GM12878 (cell line): Measurements from ENCODE around the gene PADI4. TPM values are rescaled to one million over a fixed set of nuclear protein-coding genes. Genes with fewer than 3 reads are reported as not detected.

Experiments
- ATAC-seq: fragments of 200-7000 bp; cut with Tn5 transposase; 3 replicates; pipeline ENCODE4 v1.9.1; 2020; ENCODE audit warnings: mild to moderate bottlenecking, moderate library complexity
- BruUV-seq: library from RNA; stranded (reverse); fragments of 400-500 nt; replicated peaks from 2 replicates; lab custom pipeline; 2021; lab: Mats Ljungman, UMichigan
- CTCF ChIA-PET: fragments of 300-600 bp; sonication (Branson Sonifier 250); formaldehyde crosslinking; extraction: SDS; loops from one replicate; lab custom pipeline; 2021; ENCODE audit warnings: inconsistent platforms; lab: Yijun Ruan, JAX
- POLR2A ChIA-PET: fragments of 350-600 bp; formaldehyde crosslinking; extraction: SDS; loops from one replicate; lab custom pipeline; 2021; ENCODE audit warnings: inconsistent platforms; lab: Charles Lee
- RAD21 ChIA-PET: fragments of 300-600 bp; sonication (Branson Sonifier 250); formaldehyde crosslinking; loops from one replicate; lab custom pipeline; 2023; ENCODE audit warnings: antibody characterized with exemption; ENCODE audit not compliant: unreplicated experiment; lab: Charles Lee
- SMC1A ChIA-PET: fragments of 300-600 bp; sonication (Branson Sonifier 250); formaldehyde crosslinking; loops from one replicate; lab custom pipeline; 2023; ENCODE audit not compliant: unreplicated experiment, uncharacterized antibody; lab: Charles Lee
- DNase-seq: peaks from one replicate; pipeline ENCODE4 v3.0.0-alpha.2; 2011; ENCODE audit warnings: low read depth, low spot score
- FAIRE-seq: peaks from 3 replicates; lab custom pipeline; 2011; peaks lifted over from hg19 to GRCh38; lab: Jason Lieb, UNC
- H2AFZ ChIP-seq: 2 replicates; pipeline ENCODE4 v1.6.0; 2011; ENCODE audit warnings: low read depth, low read length, control low read depth; ENCODE audit not compliant: control insufficient read depth
- H3K27ac ChIP-seq: 2 replicates; pipeline ENCODE4 v1.5.1; 2011; ENCODE audit warnings: control low read depth; ENCODE audit not compliant: control insufficient read depth, insufficient read depth
- H3K27me3 ChIP-seq, 2 experiments: replicated peaks in 1 of 2; 2 replicates each; pipeline versions ENCODE4 v1.6.0 to v1.6.1; 2011; ENCODE audit warnings: low read length in 1 of 2; ENCODE audit not compliant: control insufficient read depth in 2 of 2, insufficient read depth in 2 of 2
- H3K36me3 ChIP-seq, 2 experiments: 2 replicates each; pipeline ENCODE4 v1.5.1; 2011; ENCODE audit warnings: low read length in 1 of 2; ENCODE audit not compliant: control insufficient read depth in 2 of 2, insufficient read depth in 2 of 2
- H3K4me1 ChIP-seq: 2 replicates; pipeline ENCODE4 v1.6.1; 2011; ENCODE audit warnings: mild to moderate bottlenecking, low read length, moderate library complexity, mixed read lengths; ENCODE audit not compliant: control insufficient read depth, insufficient read depth
- H3K4me2 ChIP-seq: 2 replicates; pipeline ENCODE4 v1.6.0; 2011; ENCODE audit warnings: control low read depth; ENCODE audit not compliant: control insufficient read depth, insufficient read depth
- H3K4me3 ChIP-seq: fragments of 200-600 bp; sonication (generic); 2 replicates; pipeline ENCODE4 v1.5.1; 2016
- H3K79me2 ChIP-seq: 2 replicates; pipeline ENCODE4 v1.6.0; 2011; ENCODE audit warnings: low read length; ENCODE audit not compliant: control insufficient read depth, insufficient read depth
- H3K9ac ChIP-seq: 2 replicates; pipeline ENCODE4 v1.8.0; 2011; ENCODE audit warnings: low read length, control low read depth, mixed read lengths; ENCODE audit not compliant: control insufficient read depth, insufficient read depth
- H3K9me3 ChIP-seq: replicated peaks from 3 replicates; pipeline ENCODE4 v1.5.1; 2011; ENCODE audit warnings: mild to moderate bottlenecking, low read length; ENCODE audit not compliant: control insufficient read depth, insufficient read depth
- H4K20me1 ChIP-seq: 2 replicates; pipeline ENCODE4 v1.6.0; 2011; ENCODE audit not compliant: control insufficient read depth, insufficient read depth
- CBX5 ChIP-seq: sonication (generic); IDR thresholded peaks from 2 replicates; pipeline ENCODE4 v1.6.1; 2016; ENCODE audit warnings: low read depth, moderate library complexity, mild to moderate bottlenecking, inconsistent platforms
- IRF4 ChIP-seq: IDR thresholded peaks from 2 replicates; pipeline ENCODE4 v1.6.1; 2011; ENCODE audit warnings: low read depth, low read length
- LARP7 ChIP-seq: fragments of 450-650 bp; IDR thresholded peaks from 2 replicates; pipeline ENCODE4 v1.6.1; 2017; ENCODE audit warnings: mild to moderate bottlenecking
- NFXL1 ChIP-seq: fragments of 450-650 bp; IDR thresholded peaks from 2 replicates; pipeline ENCODE4 v1.6.1; 2017; ENCODE audit warnings: antibody characterized with exemption, mild to moderate bottlenecking, borderline replicate concordance
- SMAD5 ChIP-seq: IDR thresholded peaks from 2 replicates; pipeline ENCODE4 v1.6.1; 2016; ENCODE audit warnings: antibody characterized with exemption, low read depth
- WGBS: methylation state at CpG from one replicate; pipeline ENCODE4 v1.1.6; 2016; ENCODE audit warnings: low lambda C conversion rate; ENCODE audit not compliant: insufficient replicate concordance, insufficient coverage; ENCODE audit errors: missing lambda C conversion rate; 5-methylcytosine and 5-hydroxymethylcytosine counted together
- in situ Hi-C: fragments of 300-500 bp; cut with MboI; formaldehyde crosslinking; loops from 9 replicates; pipeline ENCODE4 v1.14.3; 2018; ENCODE audit warnings: mixed read lengths
- intact Hi-C: fragments of 100-400 bp; cut with micrococcal nuclease; formaldehyde crosslinking; loops from one replicate; pipeline ENCODE4 v1.14.2; 2022; ENCODE audit not compliant: unreplicated experiment
- polyA plus RNA-seq, 11 experiments: library from polyadenylated mRNA; depleted of rRNA in 4 of 11; unstranded in 6 of 11; stranded (reverse) in 5 of 11; fragments of >200 nt; fragmentation: Nextera tagmentation in 4 of 11; fragmentation: Illumina TruSeq in 1 of 11; extraction: Ambion mirVana in 4 of 11; extraction: Trizol in 1 of 11; gene quantifications; 1 replicate in 1 of 11; 2 replicates in 10 of 11; pipeline versions ENCODE4 v1.2.1 to v1.2.3, GENCODE V29; 2011 to 2016; ENCODE audit warnings: inconsistent platforms in 2 of 11, missing spikeins in 2 of 11, low read depth in 1 of 11
- total RNA-seq, 4 experiments: library from RNA; depleted of rRNA in 3 of 4; stranded (reverse); fragments of >200 nt in 3 of 4; fragmentation: Illumina TruSeq in 1 of 4; extraction: Trizol in 1 of 4; gene quantifications; 2 replicates each; pipeline versions ENCODE4 v1.2.1 to v1.2.3, GENCODE V29; 2013 to 2021
- TF ChIP-seq, protein P1 (sequence below): fragments of 450-650 bp; IDR thresholded peaks from 2 replicates; pipeline ENCODE4 v1.6.1; 2016; ENCODE audit warnings: mild to moderate bottlenecking
- TF ChIP-seq, protein P2 (sequence below): fragments of 450-650 bp; IDR thresholded peaks from 2 replicates; pipeline ENCODE4 v1.6.1; 2018; ENCODE audit warnings: borderline replicate concordance, mild to moderate bottlenecking; ENCODE audit not compliant: partially characterized antibody

PADI4 gene
- total and polyA plus RNA-seq, 10 of the 15 experiments (the other 5 are each of a cell fraction or from before 2014, with no cell fraction given) = 0.08 to 0.47 (median 0.15) TPM; not detected in 3

GRCh38 chr1:17318262-17318661 lies 10.3 kb downstream of the PADI4 start:
- no peak overlapping the region for H3K4me3 ChIP-seq
- RAD21 ChIA-PET = no interaction called here
- H3K4me1 ChIP-seq = no peaks in the 10 kb centered on the region
- no peaks in the 10 kb centered on the region for H3K9me3 ChIP-seq
- no peak for FAIRE-seq
- no TSS peak for BruUV-seq
- no peaks in the 10 kb centered on the region for H3K79me2 ChIP-seq
- intact Hi-C loops = no loop called here
- POLR2A ChIA-PET = no interaction called here
- no peak overlapping the region for H3K9ac ChIP-seq
- H2AFZ ChIP-seq = no peak overlapping the region
- no peaks in the 10 kb centered on the region; a peak in 1 of 4 replicates for H3K27me3 ChIP-seq
- H3K27ac ChIP-seq = no peak overlapping the region
- SMC1A ChIA-PET = no interaction called here
- no peaks in the 10 kb centered on the region for H4K20me1 ChIP-seq
- CTCF ChIA-PET = no interaction called here
- WGBS = 19% methylated on average over 6 of the region's 6 CpGs
- H3K36me3 ChIP-seq = no peaks in the 10 kb centered on the region
- DNase-seq = no peak
- in situ Hi-C loops = no loop called here
- no peak for TF ChIP-seq IRF4
- TF ChIP-seq, protein P1, sequence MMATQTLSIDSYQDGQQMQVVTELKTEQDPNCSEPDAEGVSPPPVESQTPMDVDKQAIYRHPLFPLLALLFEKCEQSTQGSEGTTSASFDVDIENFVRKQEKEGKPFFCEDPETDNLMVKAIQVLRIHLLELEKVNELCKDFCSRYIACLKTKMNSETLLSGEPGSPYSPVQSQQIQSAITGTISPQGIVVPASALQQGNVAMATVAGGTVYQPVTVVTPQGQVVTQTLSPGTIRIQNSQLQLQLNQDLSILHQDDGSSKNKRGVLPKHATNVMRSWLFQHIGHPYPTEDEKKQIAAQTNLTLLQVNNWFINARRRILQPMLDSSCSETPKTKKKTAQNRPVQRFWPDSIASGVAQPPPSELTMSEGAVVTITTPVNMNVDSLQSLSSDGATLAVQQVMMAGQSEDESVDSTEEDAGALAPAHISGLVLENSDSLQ = no peak
- TF ChIP-seq, protein P2, sequence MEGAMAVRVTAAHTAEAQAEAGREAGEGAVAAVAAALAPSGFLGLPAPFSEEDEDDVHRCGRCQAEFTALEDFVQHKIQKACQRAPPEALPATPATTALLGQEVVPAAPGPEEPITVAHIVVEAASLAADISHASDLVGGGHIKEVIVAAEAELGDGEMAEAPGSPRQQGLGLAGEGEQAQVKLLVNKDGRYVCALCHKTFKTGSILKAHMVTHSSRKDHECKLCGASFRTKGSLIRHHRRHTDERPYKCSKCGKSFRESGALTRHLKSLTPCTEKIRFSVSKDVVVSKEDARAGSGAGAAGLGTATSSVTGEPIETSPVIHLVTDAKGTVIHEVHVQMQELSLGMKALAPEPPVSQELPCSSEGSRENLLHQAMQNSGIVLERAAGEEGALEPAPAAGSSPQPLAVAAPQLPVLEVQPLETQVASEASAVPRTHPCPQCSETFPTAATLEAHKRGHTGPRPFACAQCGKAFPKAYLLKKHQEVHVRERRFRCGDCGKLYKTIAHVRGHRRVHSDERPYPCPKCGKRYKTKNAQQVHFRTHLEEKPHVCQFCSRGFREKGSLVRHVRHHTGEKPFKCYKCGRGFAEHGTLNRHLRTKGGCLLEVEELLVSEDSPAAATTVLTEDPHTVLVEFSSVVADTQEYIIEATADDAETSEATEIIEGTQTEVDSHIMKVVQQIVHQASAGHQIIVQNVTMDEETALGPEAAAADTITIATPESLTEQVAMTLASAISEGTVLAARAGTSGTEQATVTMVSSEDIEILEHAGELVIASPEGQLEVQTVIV = no peak
- no peak for TF ChIP-seq CBX5
- TF ChIP-seq NFXL1 = no peak
- TF ChIP-seq SMAD5 = no peak
- TF ChIP-seq LARP7 = no peak
- no peak overlapping the region for H3K4me2 ChIP-seq
- no peak for ATAC-seq
